Lower leg skin (tissue), 3 donors: ENCODE measurements around the gene NPHS1.

Experiments used
- POLR2A ChIP-seq, 2 donors: fragments of 450-650 bp; IDR thresholded peaks; one replicate each; pipeline ENCODE4 v1.6.1; 2016 to 2017; ENCODE audit warnings: antibody characterized with exemption in 2 of 2, mild to moderate bottlenecking in 1 of 2, moderate library complexity in 1 of 2
- TF ChIP-seq, protein P1 (sequence below), 3 donors: fragments of 450-650 bp; IDR thresholded peaks; one replicate each; pipeline ENCODE4 v1.5.1; 2016; ENCODE audit warnings: antibody characterized with exemption in 3 of 3, mild to moderate bottlenecking in 3 of 3, moderate library complexity in 2 of 3

DNA sequence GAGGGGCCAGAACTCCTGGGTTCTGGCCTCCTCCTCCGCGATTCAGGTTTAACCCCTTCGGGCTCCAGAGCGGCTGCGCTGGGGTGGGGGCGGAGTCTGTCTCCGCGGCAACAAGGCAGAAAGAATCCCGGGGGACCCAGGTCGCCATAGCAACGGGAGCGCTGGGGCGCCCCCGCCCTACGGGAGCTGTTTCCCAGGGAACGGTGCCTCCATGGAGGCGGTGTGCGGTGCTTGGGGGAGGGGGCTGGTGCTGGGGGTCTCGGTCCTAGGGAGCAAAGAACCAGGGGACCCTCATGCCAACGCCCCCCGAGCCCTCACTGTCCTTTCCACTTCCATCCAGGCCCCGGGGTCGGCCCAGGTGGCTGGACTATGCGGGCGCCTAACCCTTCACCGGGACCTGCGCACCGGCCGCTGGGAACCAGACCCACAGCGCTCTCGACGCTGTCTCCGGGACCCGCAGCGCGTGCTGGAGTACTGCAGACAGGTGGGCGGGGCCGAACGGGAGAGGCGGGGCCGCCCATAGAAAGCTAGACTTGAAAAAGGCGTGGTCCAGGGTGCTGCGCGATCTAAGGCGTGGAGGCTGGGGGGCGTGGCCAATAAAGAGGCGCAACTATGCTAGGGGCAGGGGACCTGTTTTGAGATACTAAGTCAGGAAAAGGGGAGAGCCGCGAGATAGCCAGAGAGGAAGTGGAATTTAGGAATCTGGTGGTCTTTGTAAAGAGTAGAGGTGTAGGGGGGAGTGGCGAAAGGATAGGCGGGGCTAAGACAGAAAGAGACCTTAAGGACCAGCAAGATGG is 17.2 kb upstream of the NPHS1 start:
- TF ChIP-seq, protein P1, sequence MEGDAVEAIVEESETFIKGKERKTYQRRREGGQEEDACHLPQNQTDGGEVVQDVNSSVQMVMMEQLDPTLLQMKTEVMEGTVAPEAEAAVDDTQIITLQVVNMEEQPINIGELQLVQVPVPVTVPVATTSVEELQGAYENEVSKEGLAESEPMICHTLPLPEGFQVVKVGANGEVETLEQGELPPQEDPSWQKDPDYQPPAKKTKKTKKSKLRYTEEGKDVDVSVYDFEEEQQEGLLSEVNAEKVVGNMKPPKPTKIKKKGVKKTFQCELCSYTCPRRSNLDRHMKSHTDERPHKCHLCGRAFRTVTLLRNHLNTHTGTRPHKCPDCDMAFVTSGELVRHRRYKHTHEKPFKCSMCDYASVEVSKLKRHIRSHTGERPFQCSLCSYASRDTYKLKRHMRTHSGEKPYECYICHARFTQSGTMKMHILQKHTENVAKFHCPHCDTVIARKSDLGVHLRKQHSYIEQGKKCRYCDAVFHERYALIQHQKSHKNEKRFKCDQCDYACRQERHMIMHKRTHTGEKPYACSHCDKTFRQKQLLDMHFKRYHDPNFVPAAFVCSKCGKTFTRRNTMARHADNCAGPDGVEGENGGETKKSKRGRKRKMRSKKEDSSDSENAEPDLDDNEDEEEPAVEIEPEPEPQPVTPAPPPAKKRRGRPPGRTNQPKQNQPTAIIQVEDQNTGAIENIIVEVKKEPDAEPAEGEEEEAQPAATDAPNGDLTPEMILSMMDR (IDR thresholded peaks at IDR 0.05): no peak
- no peak for TF ChIP-seq POLR2A (IDR thresholded peaks at IDR 0.05)
